SH-SY5Y (cell line): ENCODE data around the gene PRG2.

Source experiments
- GATA2 ChIP-seq: IDR thresholded peaks from 2 replicates; pipeline ENCODE4 v1.6.1; 2011; ENCODE audit warnings: mild to moderate bottlenecking, low read depth, low read length
- GATA3 ChIP-seq: IDR thresholded peaks from 2 replicates; pipeline ENCODE4 v1.6.1; 2011; ENCODE audit warnings: low read depth, mild to moderate bottlenecking, low read length, moderate library complexity

GRCh38 chr11:57425565-57426438, 35.4 kb upstream of the PRG2 start:
- TF ChIP-seq GATA2 (no peak), GATA3 (no peak)
